Measurements from ENCODE around the gene TMEM61.

The TMEM61 gene

GRCh38 chr1:54976747-54977146 is 3.7 kb upstream of the TMEM61 start:
- no peak for TF ChIP-seq CTCF (IDR thresholded peaks at IDR 0.05; ENCODE audit: extremely low read depth, insufficient read depth, missing control alignments)
- in situ Hi-C loops (cut with MboI; ENCODE audit: low pct_unique_long_range_greater_than_20kb, low sequenced_read_pairs, unreplicated experiment) = no loop called here
- DNase-seq (ENCODE audit: low spot score) = no peak

GRCh38 chr1:54977533-54978297 is 2.7 kb upstream of the TMEM61 start:
- DNase-seq (ENCODE audit: low spot score) = peak; percentile 4
- no peak for TF ChIP-seq CTCF (IDR thresholded peaks at IDR 0.05; ENCODE audit: extremely low read depth, insufficient read depth, missing control alignments)
- in situ Hi-C loops (cut with MboI; ENCODE audit: low pct_unique_long_range_greater_than_20kb, low sequenced_read_pairs, unreplicated experiment) = no loop called here

- in situ Hi-C loops (cut with MboI; ENCODE audit: low pct_unique_long_range_greater_than_20kb, low sequenced_read_pairs, unreplicated experiment) = no loop called here
Observed at GRCh38 chr1:54978528-54979326, 1.7 kb upstream of the TMEM61 start.

GRCh38 chr1:54979327-54979891 is 1.0 kb upstream of the TMEM61 start:
- peak; percentile 7 for DNase-seq (ENCODE audit: low spot score)
- in situ Hi-C loops (cut with MboI; ENCODE audit: low pct_unique_long_range_greater_than_20kb, low sequenced_read_pairs, unreplicated experiment) = no loop called here
- no peak for TF ChIP-seq CTCF (IDR thresholded peaks at IDR 0.05; ENCODE audit: extremely low read depth, insufficient read depth, missing control alignments)

More at GRCh38 chr1:54978528-54979326, 1.7 kb upstream of the TMEM61 start:
- DNase-seq (ENCODE audit: low spot score) = peak; percentile 4
- no peak for TF ChIP-seq CTCF (IDR thresholded peaks at IDR 0.05; ENCODE audit: extremely low read depth, insufficient read depth, missing control alignments)

GRCh38 chr1:54980046-54980527 is 341 bp upstream of the TMEM61 start:
- no peak for TF ChIP-seq CTCF (IDR thresholded peaks at IDR 0.05; ENCODE audit: extremely low read depth, insufficient read depth, missing control alignments)
- in situ Hi-C loops (cut with MboI; ENCODE audit: low pct_unique_long_range_greater_than_20kb, low sequenced_read_pairs, unreplicated experiment) = no loop called here

GRCh38 chr1:54981466-54981865 is 1.0 kb downstream of the TMEM61 start:
- TF ChIP-seq CTCF (IDR thresholded peaks at IDR 0.05; ENCODE audit: extremely low read depth, insufficient read depth, missing control alignments) = no peak
- peak; percentile 1 for DNase-seq (ENCODE audit: low spot score)
- in situ Hi-C loops (cut with MboI; ENCODE audit: low pct_unique_long_range_greater_than_20kb, low sequenced_read_pairs, unreplicated experiment) = no loop called here

More at GRCh38 chr1:54980046-54980527, 341 bp upstream of the TMEM61 start:
- DNase-seq (ENCODE audit: low spot score) = peak; percentile 6
